K562 (cell line): ENCODE results near the gene TRAPPC2L.

ENCODE experiments used
- ETV6 ChIP-seq, 3 experiments: fragments of 150-350 bp in 1 of 3; sonication (generic) in 1 of 3; formaldehyde crosslinking in 1 of 3; IDR thresholded peaks; 2 replicates each; pipeline versions ENCODE4 v1.6.1 to v1.8.0; 2014 to 2022; ENCODE audit warnings: borderline replicate concordance in 2 of 3, low read depth in 2 of 3, antibody characterized with exemption in 1 of 3, low read length in 1 of 3, mild to moderate bottlenecking in 1 of 3, missing genetic modification reagents in 1 of 3
- JUN ChIP-seq, 2 experiments: sonication (generic) in 1 of 2; formaldehyde crosslinking in 1 of 2; IDR thresholded peaks; 2 replicates each; pipeline versions ENCODE4 v1.6.1 to v1.8.0; 2012 to 2022; ENCODE audit warnings: borderline replicate concordance in 2 of 2, mild to moderate bottlenecking in 2 of 2, improper control_type of control experiment in 1 of 2, low read depth in 1 of 2, low read length in 1 of 2, missing genetic modification reagents in 1 of 2
- NR2C2 ChIP-seq, 2 experiments: fragments of 200-800 bp in 1 of 2; sonication (Bioruptor generic) in 1 of 2; sonication (generic) in 1 of 2; formaldehyde crosslinking in 1 of 2; IDR thresholded peaks; 2 replicates each; pipeline versions ENCODE4 v1.6.1 to v1.8.0; 2016 to 2022; ENCODE audit warnings: mild to moderate bottlenecking in 1 of 2, missing compliant biosample characterization in 1 of 2, missing genetic modification characterization in 1 of 2, missing genetic modification reagents in 1 of 2
- POLR2A ChIP-seq: fragments of 450-650 bp; conservative IDR thresholded peaks from 2 replicates; pipeline ENCODE4 v1.6.1; 2016
- YY1 ChIP-seq, 3 experiments: IDR thresholded peaks; 2 replicates each; pipeline ENCODE4 v1.6.1; 2011; ENCODE audit warnings: low read length in 2 of 3, mild to moderate bottlenecking in 2 of 3, moderate library complexity in 2 of 3, borderline replicate concordance in 1 of 3, control low read depth in 1 of 3, low read depth in 1 of 3; ENCODE audit not compliant: insufficient read depth in 3 of 3, insufficient replicate concordance in 2 of 3, control insufficient read depth in 1 of 3, insufficient read length in 1 of 3; ENCODE audit errors: extremely low read depth in 1 of 3
- ZNF609 ChIP-seq: sonication (generic); formaldehyde crosslinking; IDR thresholded peaks from 2 replicates; pipeline ENCODE4 v1.8.1; 2023; ENCODE audit warnings: missing genetic modification reagents, mild to moderate bottlenecking, borderline replicate concordance

GRCh38 chr16:88840600-88841215 is 16.2 kb upstream of the TRAPPC2L start:
- TF ChIP-seq JUN (IDR thresholded peaks at IDR 0.05; ENCODE audit: borderline replicate concordance, low read depth, low read length) = no peak
- TF ChIP-seq JUN (CRISPR knock-in tag; IDR thresholded peaks at IDR 0.05; ENCODE audit: borderline replicate concordance) = no peak
- TF ChIP-seq ZNF609 (CRISPR knock-in tag) = no peak
- TF ChIP-seq NR2C2 (CRISPR knock-in tag; IDR thresholded peaks at IDR 0.05) = no peak
- TF ChIP-seq NR2C2 (tag; IDR thresholded peaks at IDR 0.05) = no peak
- no peak for TF ChIP-seq ETV6 (IDR thresholded peaks at IDR 0.05; ENCODE audit: borderline replicate concordance in 1 of 2, low read depth in 2 of 2, low read length in 1 of 2)
- no peak for TF ChIP-seq ETV6 (CRISPR knock-in tag; IDR thresholded peaks at IDR 0.05; ENCODE audit: borderline replicate concordance)
- TF ChIP-seq YY1 (IDR thresholded peaks at IDR 0.05; ENCODE audit: borderline replicate concordance in 1 of 3, control insufficient read depth in 1 of 3, extremely low read depth in 1 of 3, insufficient read depth in 3 of 3, insufficient read length in 1 of 3, insufficient replicate concordance in 2 of 3, low read depth in 1 of 3, low read length in 2 of 3) = no peak
- no peak for TF ChIP-seq POLR2A
